ENCODE data around the gene C1R.

DNA sequence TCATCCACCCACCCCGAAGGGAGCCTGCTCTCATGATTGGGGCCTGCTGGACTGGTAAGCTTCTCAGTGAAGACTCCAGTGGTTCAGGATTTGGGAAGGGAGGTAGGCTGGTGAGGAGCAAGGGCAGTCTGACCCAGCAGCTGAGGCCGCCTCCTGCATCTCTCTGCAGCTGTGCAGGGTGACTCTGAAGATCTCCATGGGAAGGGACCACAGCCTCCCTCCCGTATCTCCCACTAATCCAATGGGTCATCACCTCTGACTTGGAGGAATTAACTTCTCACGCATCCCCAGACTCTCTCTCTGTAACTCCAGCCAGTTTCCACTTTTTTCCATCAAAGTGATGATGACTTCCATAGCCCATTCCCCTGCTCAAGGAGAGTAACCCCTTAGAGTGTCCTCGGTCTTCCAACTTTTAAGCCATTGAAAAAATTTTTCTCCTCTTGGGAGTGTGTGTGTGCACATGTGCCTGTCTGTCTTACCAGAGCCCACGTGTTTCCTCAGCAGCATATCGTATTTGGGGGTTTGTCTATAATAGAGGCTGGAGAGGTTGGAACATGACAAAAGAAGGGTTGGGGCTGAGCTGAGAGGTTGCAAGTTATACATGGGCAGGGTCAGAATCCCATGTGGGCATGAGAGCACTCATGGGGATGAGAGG lies 49.2 kb upstream of the C1R start:
- TF ChIP-seq YY2 (tag by site-specific recombination; IDR thresholded peaks at IDR 0.05): no peak
- no peak for TF ChIP-seq ZNF239 (tag by site-specific recombination; IDR thresholded peaks at IDR 0.05)
- no peak for TF ChIP-seq ZNF24 (tag by site-specific recombination; IDR thresholded peaks at IDR 0.05)
- no peak for TF ChIP-seq ZNF211 (tag by site-specific recombination; IDR thresholded peaks at IDR 0.05; ENCODE audit: low read depth)
- no peak for TF ChIP-seq YY1 (tag by site-specific recombination; IDR thresholded peaks at IDR 0.05)
- no peak for TF ChIP-seq CTCF (tag by site-specific recombination; IDR thresholded peaks at IDR 0.05)
- TF ChIP-seq, protein P1, sequence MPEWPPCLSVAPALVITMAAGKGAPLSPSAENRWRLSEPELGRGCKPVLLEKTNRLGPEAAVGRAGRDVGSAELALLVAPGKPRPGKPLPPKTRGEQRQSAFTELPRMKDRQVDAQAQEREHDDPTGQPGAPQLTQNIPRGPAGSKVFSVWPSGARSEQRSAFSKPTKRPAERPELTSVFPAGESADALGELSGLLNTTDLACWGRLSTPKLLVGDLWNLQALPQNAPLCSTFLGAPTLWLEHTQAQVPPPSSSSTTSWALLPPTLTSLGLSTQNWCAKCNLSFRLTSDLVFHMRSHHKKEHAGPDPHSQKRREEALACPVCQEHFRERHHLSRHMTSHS (tag by site-specific recombination; IDR thresholded peaks at IDR 0.05): no peak
- TF ChIP-seq, protein P2, sequence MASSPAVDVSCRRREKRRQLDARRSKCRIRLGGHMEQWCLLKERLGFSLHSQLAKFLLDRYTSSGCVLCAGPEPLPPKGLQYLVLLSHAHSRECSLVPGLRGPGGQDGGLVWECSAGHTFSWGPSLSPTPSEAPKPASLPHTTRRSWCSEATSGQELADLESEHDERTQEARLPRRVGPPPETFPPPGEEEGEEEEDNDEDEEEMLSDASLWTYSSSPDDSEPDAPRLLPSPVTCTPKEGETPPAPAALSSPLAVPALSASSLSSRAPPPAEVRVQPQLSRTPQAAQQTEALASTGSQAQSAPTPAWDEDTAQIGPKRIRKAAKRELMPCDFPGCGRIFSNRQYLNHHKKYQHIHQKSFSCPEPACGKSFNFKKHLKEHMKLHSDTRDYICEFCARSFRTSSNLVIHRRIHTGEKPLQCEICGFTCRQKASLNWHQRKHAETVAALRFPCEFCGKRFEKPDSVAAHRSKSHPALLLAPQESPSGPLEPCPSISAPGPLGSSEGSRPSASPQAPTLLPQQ (tag by site-specific recombination; IDR thresholded peaks at IDR 0.05): no peak
- no peak for TF ChIP-seq ZNF660 (tag by site-specific recombination; IDR thresholded peaks at IDR 0.05)
- TF ChIP-seq SETDB1 (IDR thresholded peaks at IDR 0.05; ENCODE audit: insufficient read length, low read length): no peak
- TF ChIP-seq MEIS1 (CRISPR knock-in tag; IDR thresholded peaks at IDR 0.05; ENCODE audit: borderline replicate concordance): no peak
- TF ChIP-seq TCF7L2 (IDR thresholded peaks at IDR 0.05; ENCODE audit: borderline replicate concordance, low read depth, low read length): no peak
- no peak for TF ChIP-seq ZSCAN30 (tag by site-specific recombination; IDR thresholded peaks at IDR 0.05)
- no peak for TF ChIP-seq ELK4 (IDR thresholded peaks at IDR 0.05; ENCODE audit: borderline replicate concordance, low read depth, low read length)
